ENCODE measurements around the gene DHX16. TPM values are rescaled to one million over a fixed set of nuclear protein-coding genes. Genes with fewer than 3 reads are reported as not detected.
A peak's percentile ranks its signal among the peaks of the same experiment; 100 is the strongest.

DHX16 gene
- total and polyA plus RNA-seq, 9 of the 15 experiments (the other 6 are each of a cell fraction or from before 2014, with no cell fraction given): 14.6 to 66.1 (median 47.5) TPM

GRCh38 chr6:30616811-30617564 is 55.8 kb downstream of the DHX16 start, which contains the start of gene PPP1R10 (continued):
- TF ChIP-seq KLF16 (IDR thresholded peaks at IDR 0.05): peak; percentile 4
- TF ChIP-seq TSHZ1 (CRISPR knock-in tag; IDR thresholded peaks at IDR 0.05): no peak
- TF ChIP-seq CHD7 (IDR thresholded peaks at IDR 0.05; ENCODE audit: low read depth, low read length): no peak
- TF ChIP-seq PRPF4 (IDR thresholded peaks at IDR 0.05; ENCODE audit: insufficient read depth, low read depth, low read length, poor library complexity, severe bottlenecking): peak; percentile 77
- peak; percentile 77 for TF ChIP-seq LEF1 (IDR thresholded peaks at IDR 0.05)
- no peak for TF ChIP-seq CBFA2T3 (IDR thresholded peaks at IDR 0.05)
- TF ChIP-seq ZNF224 (CRISPR knock-in tag; IDR thresholded peaks at IDR 0.05): no peak
- TF ChIP-seq SFPQ (IDR thresholded peaks at IDR 0.05; ENCODE audit: low read depth, low read length): no peak
- no peak for TF ChIP-seq HMGN3 (IDR thresholded peaks at IDR 0.05; ENCODE audit: borderline replicate concordance, extremely low read depth, insufficient read length, low read depth, low read length)

Data from K562 (cell line).